HG02970 (cell line): ENCODE results near the gene SMPD1.

Experiments used
- ATAC-seq: cut with Tn5 transposase; IDR thresholded peaks from one replicate; pipeline ENCODE4 v1.9.1; 2021; ENCODE audit warnings: mild to moderate bottlenecking, moderate library complexity, moderate number of reproducible peaks; ENCODE audit not compliant: unreplicated experiment, low FRiP score

The SMPD1 gene

DNA sequence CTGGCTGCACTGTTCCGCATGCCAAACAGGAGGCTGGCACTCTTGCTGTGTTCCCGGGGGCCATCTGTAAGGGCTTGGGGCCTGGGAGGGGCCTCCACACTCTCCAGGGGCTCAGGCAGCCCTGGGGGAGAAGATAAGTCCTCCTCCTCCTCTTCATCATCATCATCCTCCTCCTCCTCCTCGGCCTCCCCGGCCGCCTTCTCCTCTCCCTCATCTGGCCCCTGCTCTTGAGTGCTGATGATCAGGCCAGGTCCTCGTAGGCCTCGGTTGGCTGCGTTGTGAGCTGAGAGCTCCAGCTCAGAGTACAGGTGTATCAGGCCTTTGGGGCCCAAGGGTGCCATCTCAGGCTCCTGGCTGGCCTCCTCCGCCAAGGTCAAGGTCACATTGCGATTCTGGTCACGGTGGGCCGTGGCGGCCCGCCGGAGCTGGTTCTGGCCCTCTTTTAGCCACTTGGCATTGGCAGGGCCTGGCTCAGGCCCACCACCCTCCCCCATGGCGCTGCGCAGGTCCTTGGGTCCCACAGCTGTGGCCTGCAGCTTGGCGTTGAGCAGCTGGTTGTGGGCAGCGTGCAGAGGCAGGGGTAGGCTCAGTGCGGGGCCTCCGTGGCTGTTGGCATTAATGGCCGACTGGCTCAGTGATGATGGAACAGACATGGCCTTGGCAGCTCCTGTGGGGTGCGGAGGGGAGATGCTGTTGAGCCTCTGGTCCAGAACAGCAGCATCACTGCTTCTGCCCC is 20.6 kb downstream of the SMPD1 start:
- ATAC-seq: no peak

DNA sequence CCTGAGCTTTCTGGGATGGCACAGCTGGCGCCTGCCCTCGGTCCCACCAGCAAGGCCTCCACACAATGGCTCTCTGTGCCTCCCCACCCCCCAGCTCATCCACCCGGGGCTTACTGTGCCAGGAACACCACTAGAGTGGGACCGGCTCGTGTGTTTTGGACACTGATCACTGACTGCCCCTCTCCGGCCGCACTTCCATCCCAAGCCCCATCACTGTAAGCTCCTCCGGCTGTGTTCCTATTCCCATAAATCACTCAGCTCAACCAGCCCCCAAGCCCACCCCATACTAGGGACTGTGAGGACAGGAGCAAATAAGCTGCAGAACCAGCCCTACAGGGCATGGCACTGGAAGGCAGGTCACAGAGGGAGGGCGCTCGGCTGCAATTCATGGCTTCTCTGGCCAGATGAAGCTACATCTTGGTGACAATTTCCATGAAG is 21.3 kb downstream of the SMPD1 start:
- no peak for ATAC-seq

DNA sequence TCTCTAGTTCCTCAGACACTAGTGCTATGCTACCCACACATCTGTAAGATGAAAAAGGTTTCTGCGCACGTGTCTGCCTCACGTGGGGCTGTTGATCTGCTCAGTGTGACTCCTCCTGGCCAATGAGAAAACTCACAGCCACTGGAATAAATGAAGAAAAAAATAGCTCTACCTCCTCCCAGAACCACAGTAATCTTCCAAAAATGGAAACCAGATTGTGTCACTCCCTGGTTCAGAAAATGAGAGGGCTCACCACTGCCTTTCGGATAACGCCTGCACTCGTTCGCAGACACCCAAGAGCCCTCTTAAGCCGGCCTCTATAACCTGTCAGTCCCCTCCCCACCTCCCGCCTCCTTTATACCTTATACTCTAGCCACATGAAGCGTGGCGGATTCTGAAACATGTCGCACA is 23.5 kb downstream of the SMPD1 start:
- ATAC-seq: no peak

DNA sequence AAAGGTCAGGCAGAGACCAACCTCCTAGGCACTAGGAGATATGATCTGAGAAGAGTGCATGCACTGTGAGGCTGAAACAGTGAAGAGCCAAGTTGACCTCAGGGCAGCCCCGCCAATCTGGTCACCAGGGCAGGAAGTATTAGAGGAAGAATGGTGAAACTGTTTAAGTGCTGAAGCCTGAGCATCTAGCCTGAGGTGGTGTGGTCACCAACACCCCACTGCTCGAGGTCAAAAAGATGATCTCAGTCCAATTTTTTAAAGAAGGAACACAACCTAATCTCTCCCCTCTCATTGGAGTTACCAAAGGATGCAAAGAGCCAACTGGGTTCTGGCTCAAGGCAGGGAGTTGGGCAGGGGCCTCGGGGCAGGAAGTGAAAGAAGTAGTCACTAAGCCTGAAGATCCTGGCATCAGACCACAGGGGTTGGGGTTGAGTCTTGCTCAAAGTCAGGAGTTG is 24.6 kb downstream of the SMPD1 start:
- ATAC-seq: no peak

DNA sequence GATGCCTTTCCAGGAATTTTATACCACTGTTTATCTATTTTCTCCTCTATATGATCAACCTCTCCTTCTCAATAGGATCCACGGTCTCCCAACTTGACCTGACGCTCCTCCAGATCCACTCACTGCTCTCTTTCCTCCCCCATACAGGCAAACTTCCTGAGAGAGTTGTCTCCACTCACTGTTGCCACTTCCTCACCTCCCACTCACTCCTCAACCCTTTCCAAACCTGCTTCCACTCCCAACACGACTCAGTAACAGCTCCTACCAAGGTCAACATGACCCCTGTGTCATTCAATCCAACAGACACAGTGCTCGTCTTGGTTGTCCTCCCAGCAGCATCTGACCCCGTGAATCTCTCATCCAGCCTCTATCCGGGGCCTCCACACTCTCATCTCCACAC is 25.5 kb downstream of the SMPD1 start:
- ATAC-seq: no peak

DNA sequence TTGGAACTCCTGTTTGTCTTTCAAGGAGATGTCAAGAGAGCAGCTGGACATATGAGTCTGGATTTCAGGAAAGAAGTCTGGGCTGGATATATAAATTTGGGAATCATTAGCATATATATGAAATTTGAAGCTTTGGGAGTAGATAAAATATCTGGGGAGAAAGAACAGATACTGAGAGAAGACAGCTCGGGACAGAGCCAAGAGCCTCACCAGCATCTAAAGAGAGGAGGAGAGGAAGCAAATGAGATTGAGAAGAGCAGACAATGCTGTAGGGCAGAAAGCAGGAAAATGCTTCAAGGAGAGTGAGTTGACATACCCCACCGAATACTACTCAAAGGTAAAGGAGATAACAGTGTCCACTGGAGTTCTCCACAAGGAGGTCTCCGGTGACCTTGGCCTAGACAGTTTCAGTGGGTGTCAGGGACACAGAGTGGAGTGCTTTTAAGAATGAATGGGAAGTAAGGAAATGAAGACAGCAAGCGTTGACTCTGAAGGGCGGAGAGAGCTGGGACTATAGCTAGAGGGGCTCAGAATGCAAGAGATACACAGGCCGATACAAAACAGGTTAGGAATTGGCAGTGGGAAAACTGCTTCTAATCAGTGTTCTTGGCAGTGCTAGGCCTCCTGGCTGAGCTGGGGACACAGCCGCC is 27.8 kb downstream of the SMPD1 start:
- ATAC-seq: no peak

DNA sequence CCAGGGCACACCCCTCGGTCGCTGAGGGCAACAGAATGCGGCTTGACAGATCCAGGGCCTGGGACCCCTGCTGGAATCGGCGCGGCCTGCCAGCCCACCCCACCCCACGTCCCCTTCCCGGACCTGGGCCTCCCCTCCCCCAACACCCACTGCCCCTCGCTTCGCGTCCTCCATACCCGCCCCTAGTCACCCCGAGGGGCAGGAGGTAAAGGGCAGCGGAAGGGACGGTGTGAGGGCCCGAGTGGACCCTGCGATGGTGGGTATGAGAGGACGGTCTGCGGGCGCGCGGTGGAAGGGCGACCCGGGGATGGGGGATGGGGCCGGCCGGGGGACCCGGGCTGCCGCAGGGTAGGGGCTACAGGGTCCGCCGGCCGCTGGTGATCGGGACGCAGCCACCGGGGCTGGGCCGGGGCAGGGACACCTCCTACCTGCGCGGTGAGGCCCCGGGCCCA is 28.3 kb downstream of the SMPD1 start:
- ATAC-seq: no peak

DNA sequence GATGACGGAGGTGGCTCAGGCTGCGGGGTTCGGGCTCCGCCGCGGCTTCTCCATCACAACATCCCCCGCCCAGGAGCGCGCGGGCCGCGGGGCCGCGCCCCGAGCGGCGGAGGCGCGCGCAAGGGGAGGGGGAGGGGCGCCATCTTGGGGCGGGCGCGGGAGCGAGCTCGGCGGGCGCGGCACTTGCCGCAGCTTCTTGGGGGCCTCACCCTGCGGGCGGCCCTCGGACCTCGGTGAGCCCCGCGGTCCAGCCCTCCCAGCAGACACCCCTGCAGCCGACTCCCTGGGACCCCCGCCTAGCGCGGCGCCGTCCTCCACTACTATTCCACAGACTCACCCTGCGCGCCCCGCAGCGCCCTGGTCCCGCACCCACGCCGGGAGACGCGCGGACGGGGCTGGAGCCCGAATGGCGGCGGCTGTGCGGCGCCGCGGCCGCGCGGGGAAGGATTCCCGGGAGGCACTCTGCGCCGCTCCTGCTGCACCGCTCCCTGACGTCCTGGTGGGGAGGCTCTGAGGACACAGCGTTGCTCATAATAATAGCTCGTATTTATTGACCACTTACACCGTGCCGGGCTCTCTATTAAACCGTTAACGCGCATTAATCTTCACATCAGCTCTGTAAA is 28.8 kb downstream of the SMPD1 start, which contains the start of gene APBB1:
Gene APBB1 (minus strand): TSS at position 86 of the 623 bp plus-strand sequence. CDS start 7,747 bp downstream, outside the sequence.
- ATAC-seq: peak; percentile 48

DNA sequence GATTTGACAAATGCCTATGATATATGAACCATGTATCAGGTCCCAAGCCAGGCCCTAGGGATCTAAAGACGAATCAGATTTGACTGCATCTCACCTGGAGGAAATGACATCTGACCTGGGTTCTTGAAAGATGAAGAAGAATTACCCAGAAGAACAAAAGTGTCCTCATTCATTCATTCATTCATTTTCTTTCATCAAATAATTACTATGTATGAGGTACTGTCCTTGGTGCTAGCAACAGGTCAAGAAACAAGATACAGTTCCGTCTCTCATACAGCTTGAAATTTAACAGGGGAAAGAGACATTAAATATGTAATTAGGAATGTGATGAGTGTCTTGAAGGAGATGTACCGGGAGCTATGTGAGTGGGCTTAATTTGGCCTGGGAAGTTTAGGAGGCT is 30.4 kb downstream of the SMPD1 start:
- no peak for ATAC-seq

DNA sequence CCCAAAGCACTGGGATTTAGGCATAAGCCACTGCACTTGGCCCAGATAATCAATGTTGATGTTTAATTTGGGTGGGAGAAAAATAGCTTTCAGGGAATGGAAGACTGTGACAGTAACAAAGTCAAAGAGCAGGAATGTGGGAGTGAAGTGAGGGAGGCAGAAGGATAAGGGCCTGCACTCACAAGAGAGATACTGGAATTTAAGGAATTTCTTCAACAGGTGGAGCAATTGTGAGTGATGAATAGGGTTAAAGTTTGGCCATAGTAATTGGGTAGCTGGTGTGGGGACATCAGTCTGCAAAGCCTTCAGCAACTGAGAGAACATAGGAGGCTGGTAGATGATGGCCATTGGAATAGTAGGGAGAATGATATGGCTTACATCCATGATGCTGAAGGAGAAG is 37.2 kb downstream of the SMPD1 start:
- no peak for ATAC-seq

DNA sequence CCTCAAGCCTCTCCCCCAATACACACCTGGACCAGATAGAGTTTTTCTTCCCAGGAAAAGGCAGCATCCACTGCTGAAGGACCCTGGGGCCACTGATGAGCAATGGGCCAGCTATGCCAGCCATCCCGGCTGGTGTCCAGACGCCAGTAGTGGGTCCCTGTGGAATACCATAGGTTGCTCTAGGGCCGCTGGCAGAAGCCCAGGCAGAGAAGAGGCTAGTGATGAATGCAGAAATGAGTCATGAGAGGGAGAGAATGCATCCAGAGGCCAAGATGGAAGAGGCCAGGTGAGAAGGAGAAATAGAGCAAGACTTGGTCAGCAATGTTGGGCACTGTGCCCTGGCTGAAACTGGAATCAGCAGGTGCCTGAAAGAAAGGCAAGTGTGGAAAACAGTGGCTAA is 41.6 kb downstream of the SMPD1 start:
- ATAC-seq: no peak

DNA sequence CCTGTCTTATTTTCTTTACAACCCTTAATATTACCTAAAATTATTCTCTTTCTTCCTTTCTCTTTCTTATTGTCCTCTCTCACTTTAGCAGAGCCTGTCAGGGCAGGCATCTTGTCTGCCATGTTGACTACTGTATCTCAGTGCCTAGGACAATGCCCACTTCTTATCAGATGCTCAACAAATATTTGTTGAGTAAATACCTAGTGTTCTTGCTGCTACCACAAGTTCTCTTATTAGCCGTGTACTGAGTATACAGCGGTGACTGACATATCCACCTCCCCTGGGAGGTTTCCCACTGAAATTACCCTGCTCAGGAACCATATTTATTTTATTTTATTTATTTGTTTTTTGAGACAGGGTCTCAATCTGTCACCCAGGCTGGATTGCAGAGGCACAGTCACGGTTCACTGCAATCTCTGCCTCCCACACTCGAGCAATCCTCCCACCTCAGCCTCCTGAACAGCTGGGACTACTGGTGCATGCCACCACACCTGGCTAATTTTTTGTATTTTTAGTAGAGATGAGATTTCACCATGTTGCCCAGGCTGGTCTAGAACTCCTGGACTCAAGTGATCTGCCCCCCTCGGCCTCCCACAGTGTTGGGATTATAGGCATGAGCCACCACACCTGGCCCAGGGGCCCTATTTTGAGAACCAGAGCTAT is 43.9 kb downstream of the SMPD1 start:
- ATAC-seq: no peak

DNA sequence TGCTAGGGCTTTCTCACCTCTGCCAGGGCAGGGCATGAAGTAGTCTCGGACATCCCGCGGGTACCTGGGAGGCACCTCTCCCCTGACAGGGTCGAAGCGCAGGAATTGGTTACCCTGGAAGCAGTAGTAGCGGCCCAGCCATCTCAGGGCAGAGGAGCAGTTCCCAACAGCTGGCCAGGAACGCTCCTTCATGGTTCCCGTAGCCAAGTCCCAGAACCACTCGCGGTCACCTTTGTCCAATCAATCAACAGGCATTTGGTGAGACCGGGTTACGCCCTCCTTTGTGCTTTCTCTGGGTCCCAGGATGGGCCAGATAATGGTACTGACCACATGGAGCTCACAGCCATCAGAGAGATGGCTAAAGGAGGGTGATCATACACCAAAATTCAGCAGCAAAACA is 47.1 kb downstream of the SMPD1 start:
- no peak for ATAC-seq

DNA sequence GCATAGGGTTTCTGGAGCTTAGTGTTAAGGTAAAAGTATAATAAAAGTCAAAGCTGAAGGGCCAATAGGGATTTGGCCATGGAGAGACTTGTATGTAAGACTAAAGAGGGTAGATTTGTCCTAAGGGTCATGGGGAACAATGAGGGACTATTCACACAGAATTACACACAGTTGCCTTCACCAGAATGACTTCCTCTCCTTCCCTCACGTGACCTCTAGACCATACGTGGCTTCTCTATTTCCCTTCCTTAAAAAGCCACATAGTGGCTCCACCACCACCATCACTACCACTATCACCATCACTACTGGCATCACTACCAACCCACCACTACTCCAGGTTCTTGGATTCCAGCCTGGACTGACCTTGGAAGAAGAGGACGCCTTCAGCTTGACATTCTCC is 47.7 kb downstream of the SMPD1 start:
- no peak for ATAC-seq

DNA sequence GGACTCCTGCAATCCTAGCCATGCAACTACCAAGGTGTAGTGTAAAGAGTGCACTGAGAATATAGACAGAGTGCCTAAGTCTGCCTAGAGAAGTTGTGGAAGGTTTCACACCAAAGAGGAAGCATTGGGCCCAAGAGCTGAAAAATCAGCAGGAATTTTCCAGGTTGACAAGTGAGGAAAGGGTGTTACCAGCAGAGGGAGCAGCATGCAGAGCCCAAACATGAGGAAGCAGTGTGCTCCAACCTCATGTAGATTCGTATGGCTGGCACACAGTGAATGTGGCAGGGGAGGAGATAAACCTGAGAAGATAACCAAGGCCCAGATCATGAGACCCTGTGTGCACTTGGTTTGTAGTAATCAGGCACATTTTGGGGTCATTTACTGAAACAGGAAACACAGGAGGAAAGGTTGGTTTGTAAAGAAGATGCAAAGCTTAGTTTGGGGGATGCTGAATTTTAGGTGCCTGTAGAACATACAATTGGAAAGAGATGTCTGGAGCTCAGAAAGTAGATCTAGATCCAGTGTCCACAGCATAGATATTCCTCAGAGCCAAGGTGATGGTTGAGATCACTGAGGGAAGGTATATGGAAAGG is 48.8 kb downstream of the SMPD1 start:
- ATAC-seq: no peak

DNA sequence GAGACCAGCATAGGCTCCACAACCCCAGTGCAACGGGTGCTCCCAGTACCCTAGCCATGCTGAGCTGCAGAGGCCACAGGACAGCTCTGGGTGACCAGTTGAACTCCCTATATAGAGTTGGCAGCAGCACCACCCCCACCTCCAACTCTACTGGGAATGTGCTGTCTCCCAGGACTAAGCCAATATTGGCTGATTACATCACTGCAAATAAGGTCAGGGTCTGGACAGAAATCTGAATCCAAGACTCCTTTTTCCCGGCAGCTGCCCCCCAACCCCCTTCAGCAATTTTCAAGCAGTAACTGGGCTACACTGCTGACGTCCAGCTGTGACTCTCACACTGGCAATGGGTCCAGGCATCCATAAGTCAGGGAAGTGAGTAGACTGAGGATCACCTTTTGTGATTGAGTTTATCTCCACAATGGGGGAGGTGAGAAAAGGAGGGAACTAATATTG is 50.7 kb downstream of the SMPD1 start, which contains the start of gene HPX:
Gene HPX (minus strand): TSS at position 82 of the 453 bp plus-strand sequence. CDS start 24 bp downstream, at position 58.
- ATAC-seq: no peak

DNA sequence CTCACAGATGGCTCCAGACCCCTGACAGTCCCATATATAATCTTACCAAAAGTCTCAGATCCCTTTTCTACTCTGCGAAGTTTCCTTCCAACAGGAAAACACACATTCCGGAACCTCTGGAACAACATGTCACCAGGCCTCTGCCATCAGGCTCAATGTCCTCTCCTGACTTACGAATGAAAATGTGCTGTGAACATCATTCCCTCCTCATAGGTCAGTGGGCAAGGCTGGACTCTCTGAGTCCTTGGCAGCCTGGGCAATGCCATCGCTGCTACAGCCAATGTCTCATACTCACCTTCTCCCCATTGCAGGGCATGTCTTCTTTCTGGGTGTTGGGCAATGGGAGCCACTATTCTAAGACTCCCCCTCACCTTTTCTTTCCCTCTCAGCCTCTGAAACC is 52.2 kb downstream of the SMPD1 start:
- no peak for ATAC-seq

DNA sequence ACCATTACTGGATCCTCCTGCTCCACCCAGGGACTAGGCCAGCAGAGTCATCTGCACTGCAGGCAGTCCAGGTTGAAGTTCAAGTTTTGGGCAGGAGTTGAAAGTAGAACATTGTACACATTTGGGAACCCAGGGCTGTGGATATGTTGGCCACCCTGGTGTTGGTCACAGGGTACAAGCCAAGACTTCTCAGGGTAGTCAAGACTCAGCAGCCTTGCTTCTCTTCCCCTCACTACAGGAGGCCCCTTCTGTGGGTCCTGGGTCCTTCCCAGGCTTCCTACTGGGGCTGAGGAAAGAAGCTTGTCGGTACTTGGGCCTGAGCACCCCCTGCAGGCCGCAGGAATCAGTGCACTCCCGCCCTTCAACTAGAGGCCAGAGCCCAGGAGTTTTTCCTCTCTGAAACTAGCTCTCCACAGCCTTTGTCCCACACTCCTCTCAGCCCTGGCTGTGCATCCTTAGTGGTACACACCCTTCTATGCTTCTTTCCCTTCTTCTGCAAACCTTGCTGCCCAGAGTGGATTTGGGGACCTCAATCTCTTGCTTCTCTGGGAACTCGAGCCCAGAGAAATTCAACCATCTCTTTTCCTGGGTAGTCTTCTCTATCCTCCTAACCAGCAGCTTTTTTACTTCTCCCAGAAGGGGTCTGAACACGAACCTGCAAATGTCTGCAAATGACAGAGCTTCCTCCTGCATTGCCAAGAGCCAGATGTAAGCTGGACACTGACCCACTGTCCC is 53.2 kb downstream of the SMPD1 start:
- ATAC-seq: no peak
